Prostate gland (tissue), 2 donors: ENCODE measurements around the gene POU6F1. TPM values are rescaled to one million over a fixed set of nuclear protein-coding genes. Genes with fewer than 3 reads are reported as not detected.

Experiments
- DNase-seq: peaks from one replicate; pipeline ENCODE4 v3.0.0-alpha.2; 2019; ENCODE audit warnings: low spot score
- H3K27ac ChIP-seq, 2 donors: fragments of 200-600 bp; sonication (generic); 2 replicates each; pipeline ENCODE4 v1.5.1; 2017 to 2019
- H3K27me3 ChIP-seq: fragments of 200-600 bp; sonication (generic); replicated peaks from 2 replicates; pipeline ENCODE4 v1.5.1; 2019; ENCODE audit not compliant: insufficient read depth
- H3K36me3 ChIP-seq, 2 donors: fragments of 200-600 bp; sonication (generic); 1 replicate in 1 of 2; 2 replicates in 1 of 2; pipeline versions ENCODE4 v1.5.1 to v1.8.1; 2017 to 2019
- H3K4me1 ChIP-seq: fragments of 200-600 bp; sonication (generic); replicated peaks from 2 replicates; pipeline ENCODE4 v1.5.1; 2019
- H3K4me3 ChIP-seq, 2 donors: fragments of 200-600 bp; sonication (generic); 2 replicates each; pipeline ENCODE4 v1.5.1; 2017 to 2019
- H3K9me3 ChIP-seq: fragments of 200-600 bp; sonication (generic); 2 replicates; pipeline ENCODE4 v1.5.1; 2017
- POLR2A ChIP-seq: fragments of 450-650 bp; IDR thresholded peaks from one replicate; pipeline ENCODE4 v1.6.1; 2016; ENCODE audit warnings: antibody characterized with exemption, mild to moderate bottlenecking
- POLR2AphosphoS5 ChIP-seq: sonication (generic); formaldehyde crosslinking; IDR thresholded peaks from one replicate; pipeline ENCODE4 v1.6.1; 2017; ENCODE audit warnings: antibody characterized with exemption
- WGBS: methylation state at CpG from one replicate; pipeline ENCODE4 v1.1.5; 2018; 5-methylcytosine and 5-hydroxymethylcytosine counted together
- intact Hi-C: fragments of 100-400 bp; cut with DNase I; formaldehyde crosslinking; loops from one replicate; pipeline ENCODE4 v1.14.2; 2022
- total RNA-seq, 2 donors: library from RNA; depleted of rRNA; stranded (reverse); fragments of >200 nt; gene quantifications; one replicate each; pipeline ENCODE4 v1.1.0, GENCODE V29; 2016
- TF ChIP-seq, protein P1 (sequence below), 4 experiments: fragments of 200-600 bp in 2 of 4; fragments of 450-650 bp in 2 of 4; sonication (generic) in 2 of 4; IDR thresholded peaks; 1 replicate in 3 of 4; 2 replicates in 1 of 4; pipeline ENCODE4 v1.5.1; 2016 to 2019; ENCODE audit warnings: antibody characterized with exemption in 4 of 4, mild to moderate bottlenecking in 2 of 4, moderate library complexity in 2 of 4

POU6F1 gene
- total RNA-seq, 2 donors from 2014 or later, result 13.5 to 17.2 TPM

DNA sequence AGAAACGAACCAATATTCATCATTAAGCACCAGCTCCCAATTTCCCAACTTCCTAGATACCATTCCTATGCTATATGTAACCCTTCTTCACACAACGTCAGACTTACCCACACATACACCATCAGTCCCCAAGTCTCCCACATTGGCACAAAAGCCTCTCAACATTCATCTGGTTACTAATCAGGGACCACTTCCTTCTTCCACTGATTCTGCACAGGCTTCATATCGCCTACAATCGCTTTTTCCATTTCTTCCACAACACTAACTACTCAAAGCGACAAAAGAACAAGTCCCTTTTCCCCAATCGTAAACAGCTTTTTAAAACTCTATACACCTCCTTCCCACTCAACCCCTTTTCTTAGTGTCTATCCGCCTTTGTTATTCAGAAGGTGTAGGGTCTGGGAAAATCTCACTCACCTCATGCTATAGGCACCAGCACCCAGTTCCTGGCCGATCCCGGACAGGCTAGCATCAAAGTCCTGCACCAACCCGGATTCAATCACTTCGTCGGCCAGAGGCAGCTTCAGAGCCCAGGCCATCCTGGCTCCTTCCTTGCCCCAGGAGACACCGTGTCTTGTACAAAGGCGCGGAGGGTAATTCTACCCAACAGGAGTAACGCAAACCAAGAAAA is 45.9 kb downstream of the POU6F1 start:
- intact Hi-C loops, result loop anchor here (1.0 to 2.0 kb wide), 2 partner anchors 47 to 66 kb away; partner anchors contain the start of genes DAZAP2 and POU6F1
- 4% methylated on average over 16 of the region's 16 CpGs for whole genome bisulfite sequencing
- H3K27ac ChIP-seq, result peak overlapping the region; percentile 93 to 94

DNA sequence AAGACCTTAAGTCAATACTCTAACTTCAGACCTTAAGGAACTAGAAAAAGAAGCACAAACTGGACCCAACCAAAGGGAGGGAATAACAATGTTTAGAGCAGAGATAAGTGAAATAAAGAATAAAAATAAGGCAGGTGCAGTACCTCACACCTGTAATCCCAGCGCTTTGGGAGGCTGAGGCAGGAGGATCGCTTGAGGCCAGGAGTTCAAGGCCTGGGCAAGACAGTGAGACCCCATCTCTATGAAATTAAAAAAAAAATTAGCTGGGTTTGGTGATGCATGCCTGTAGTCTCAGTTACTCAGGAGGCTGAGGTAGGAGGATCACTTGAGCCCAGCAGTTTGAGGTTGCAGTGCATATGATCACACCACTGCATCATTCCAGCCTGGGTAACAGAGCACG is 54.1 kb downstream of the POU6F1 start:
- H3K36me3 ChIP-seq, result no peaks in the 10 kb centered on the region
- no peak overlapping the region for H3K4me3 ChIP-seq
- WGBS, result 97% methylated on average over 3 of the region's 3 CpGs
- no peak overlapping the region for H3K27ac ChIP-seq
- DNase-seq, result no peak
- no peaks in the 10 kb centered on the region for H3K9me3 ChIP-seq
- intact Hi-C loops, result no loop called here
- no peak for TF ChIP-seq POLR2AphosphoS5
- no peak for TF ChIP-seq POLR2A
- TF ChIP-seq, protein P1, sequence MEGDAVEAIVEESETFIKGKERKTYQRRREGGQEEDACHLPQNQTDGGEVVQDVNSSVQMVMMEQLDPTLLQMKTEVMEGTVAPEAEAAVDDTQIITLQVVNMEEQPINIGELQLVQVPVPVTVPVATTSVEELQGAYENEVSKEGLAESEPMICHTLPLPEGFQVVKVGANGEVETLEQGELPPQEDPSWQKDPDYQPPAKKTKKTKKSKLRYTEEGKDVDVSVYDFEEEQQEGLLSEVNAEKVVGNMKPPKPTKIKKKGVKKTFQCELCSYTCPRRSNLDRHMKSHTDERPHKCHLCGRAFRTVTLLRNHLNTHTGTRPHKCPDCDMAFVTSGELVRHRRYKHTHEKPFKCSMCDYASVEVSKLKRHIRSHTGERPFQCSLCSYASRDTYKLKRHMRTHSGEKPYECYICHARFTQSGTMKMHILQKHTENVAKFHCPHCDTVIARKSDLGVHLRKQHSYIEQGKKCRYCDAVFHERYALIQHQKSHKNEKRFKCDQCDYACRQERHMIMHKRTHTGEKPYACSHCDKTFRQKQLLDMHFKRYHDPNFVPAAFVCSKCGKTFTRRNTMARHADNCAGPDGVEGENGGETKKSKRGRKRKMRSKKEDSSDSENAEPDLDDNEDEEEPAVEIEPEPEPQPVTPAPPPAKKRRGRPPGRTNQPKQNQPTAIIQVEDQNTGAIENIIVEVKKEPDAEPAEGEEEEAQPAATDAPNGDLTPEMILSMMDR (IDR thresholded peaks at IDR 0.05), result no peak
- no peaks in the 10 kb centered on the region for H3K4me1 ChIP-seq
- no peaks in the 10 kb centered on the region for H3K27me3 ChIP-seq

More for the DNA sequence above, 45.9 kb downstream of the POU6F1 start:
- H3K4me3 ChIP-seq, result peak overlapping the region; percentile 61 to 65
- no peaks in the 10 kb centered on the region for H3K4me1 ChIP-seq
- no peak for TF ChIP-seq POLR2AphosphoS5
- TF ChIP-seq, protein P1 (IDR thresholded peaks at IDR 0.05), result no peak
- DNase-seq, result no peak
- no peaks in the 10 kb centered on the region for H3K27me3 ChIP-seq
- H3K36me3 ChIP-seq, result no peaks in the 10 kb centered on the region
- no peaks in the 10 kb centered on the region for H3K9me3 ChIP-seq

DNA sequence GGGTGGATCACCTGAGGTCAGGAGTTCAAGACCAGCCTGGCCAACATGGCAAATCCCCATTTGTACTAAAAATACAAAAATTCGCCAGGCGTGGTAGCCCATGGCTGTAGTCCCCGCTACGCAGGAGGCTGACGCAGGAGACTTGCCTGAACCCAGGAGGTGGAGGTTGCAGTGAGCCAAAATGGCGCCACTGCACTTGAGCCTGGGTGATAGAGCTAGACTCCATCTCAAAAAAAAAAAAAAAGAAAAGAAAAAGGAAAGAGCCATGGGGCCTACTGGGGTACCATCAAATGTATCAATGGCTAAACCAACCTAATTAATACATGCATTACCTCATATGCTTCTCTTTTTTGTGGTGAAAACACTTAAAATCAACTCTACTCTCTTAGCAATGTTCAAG is 55.6 kb downstream of the POU6F1 start:
- H3K4me3 ChIP-seq, result no peak overlapping the region
- H3K36me3 ChIP-seq, result no peaks in the 10 kb centered on the region
- H3K27me3 ChIP-seq, result no peaks in the 10 kb centered on the region
- no peak for DNase-seq
- intact Hi-C loops, result no loop called here
- TF ChIP-seq POLR2AphosphoS5, result no peak
- TF ChIP-seq, protein P1 (IDR thresholded peaks at IDR 0.05), result no peak
- TF ChIP-seq POLR2A, result no peak
- WGBS, result 97% methylated on average over 6 of the region's 6 CpGs
- H3K27ac ChIP-seq, result no peak overlapping the region
- H3K9me3 ChIP-seq, result no peaks in the 10 kb centered on the region
- no peaks in the 10 kb centered on the region for H3K4me1 ChIP-seq

DNA sequence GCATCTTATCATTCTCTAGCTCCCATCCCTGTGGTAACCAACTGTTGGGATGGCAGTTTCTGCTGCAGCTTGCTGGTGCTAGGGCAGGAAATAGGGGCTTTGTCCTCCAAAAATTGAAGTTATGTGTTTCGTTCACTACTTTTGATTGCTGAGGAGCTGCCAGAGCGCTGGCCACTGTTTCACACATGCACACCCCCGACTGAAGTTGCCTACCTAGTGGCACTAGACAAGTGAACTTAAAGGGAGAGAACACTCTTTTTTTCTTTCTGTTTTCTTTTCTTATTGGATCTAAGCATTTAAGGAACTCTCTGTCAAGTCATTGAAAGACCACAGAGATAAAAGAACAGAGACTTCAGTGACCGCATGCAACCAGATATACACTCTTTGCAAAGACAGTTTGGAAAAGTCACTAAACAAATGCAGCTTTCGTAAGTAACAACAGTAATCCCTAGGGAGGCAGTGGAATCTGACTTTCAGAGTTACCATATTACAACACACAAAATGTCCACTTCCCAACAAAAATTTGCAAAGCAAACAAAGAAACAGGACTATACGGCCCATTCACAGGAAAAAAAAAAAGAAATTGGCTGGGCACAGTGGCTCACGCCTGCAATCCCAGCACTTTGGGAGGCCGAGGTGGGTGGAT is 56.9 kb downstream of the POU6F1 start:
- 79% methylated on average over 8 of the region's 8 CpGs for WGBS
- Histone ChIP-seq H3K27me3 (no peaks in the 10 kb centered on the region), H3K4me1 (no peaks in the 10 kb centered on the region), H3K27ac (no peak overlapping the region), H3K36me3 (no peaks in the 10 kb centered on the region), H3K9me3 (no peaks in the 10 kb centered on the region), H3K4me3 (no peak overlapping the region)
- TF ChIP-seq POLR2AphosphoS5 (no peak), POLR2A (no peak)
- TF ChIP-seq, protein P1 (IDR thresholded peaks at IDR 0.05), result no peak
- intact Hi-C loops, result no loop called here
- no peak for DNase-seq
